Raji (cell line): ENCODE results near the gene ZSCAN18.

Source experiments
- POLR2A ChIP-seq: IDR thresholded peaks from 2 replicates; pipeline ENCODE4 v1.6.1; 2011; ENCODE audit warnings: low read depth, low read length, control low read depth; ENCODE audit not compliant: insufficient read depth

Gene ZSCAN18

DNA sequence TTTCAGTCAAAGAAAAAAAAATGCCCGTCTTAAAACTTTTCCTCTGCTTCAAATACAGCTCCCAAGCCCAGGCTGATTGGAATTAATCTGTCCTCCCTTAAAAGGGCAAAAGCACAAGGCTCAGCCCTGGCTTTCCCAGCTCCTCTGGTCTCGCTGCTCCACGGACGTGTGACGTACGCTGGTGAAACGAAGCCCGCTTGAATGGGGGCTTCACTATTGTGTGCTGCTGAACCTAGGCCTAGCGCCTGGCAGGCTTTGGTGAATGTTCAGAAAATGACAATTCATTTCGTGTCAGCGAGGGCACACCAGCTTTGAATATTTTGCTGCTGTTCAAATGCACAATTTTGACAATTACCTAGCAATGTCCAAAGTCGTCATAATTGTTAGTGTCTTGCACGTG is 39.6 kb downstream of the ZSCAN18 start:
- no peak for TF ChIP-seq POLR2A

DNA sequence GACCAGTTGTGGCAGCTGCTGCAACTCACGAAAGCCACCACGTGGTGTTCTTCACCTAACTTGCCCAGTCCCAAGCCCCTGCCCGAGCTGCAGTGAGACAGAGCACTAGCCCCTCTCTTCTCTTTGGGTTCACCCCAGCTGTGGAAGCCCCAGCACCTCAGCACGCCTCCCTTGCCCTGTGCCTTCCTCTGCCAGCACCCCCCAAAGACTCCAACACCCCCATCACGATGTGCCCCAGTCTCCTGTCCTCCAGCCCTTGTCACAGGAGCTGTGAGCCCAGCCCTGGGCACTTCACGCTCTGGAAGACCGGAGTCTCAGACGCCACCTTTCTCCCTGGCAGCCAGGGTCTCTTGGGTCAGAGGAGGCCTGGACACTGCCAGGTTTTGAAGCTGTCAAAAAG is 41.2 kb downstream of the ZSCAN18 start:
- no peak for TF ChIP-seq POLR2A

DNA sequence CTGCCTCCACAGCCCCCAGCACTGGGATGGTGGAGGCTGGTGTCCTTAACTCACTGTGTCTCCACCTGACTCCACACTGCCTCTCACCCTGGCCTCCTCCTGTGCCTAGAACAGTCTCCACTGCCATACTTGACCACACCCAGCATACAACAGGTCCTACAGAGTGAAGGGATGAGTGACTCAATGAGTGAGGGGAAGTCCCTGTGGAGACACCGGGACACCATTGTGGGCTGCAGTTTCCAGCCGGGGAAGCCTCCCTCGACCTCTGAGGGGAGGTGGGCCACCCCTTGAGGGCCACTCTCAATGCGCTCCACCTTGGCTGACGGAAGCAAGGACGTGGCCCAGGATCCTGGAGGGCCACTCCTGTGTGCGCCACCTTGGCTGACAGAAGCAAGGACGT is 41.8 kb downstream of the ZSCAN18 start:
- no peak for TF ChIP-seq POLR2A

DNA sequence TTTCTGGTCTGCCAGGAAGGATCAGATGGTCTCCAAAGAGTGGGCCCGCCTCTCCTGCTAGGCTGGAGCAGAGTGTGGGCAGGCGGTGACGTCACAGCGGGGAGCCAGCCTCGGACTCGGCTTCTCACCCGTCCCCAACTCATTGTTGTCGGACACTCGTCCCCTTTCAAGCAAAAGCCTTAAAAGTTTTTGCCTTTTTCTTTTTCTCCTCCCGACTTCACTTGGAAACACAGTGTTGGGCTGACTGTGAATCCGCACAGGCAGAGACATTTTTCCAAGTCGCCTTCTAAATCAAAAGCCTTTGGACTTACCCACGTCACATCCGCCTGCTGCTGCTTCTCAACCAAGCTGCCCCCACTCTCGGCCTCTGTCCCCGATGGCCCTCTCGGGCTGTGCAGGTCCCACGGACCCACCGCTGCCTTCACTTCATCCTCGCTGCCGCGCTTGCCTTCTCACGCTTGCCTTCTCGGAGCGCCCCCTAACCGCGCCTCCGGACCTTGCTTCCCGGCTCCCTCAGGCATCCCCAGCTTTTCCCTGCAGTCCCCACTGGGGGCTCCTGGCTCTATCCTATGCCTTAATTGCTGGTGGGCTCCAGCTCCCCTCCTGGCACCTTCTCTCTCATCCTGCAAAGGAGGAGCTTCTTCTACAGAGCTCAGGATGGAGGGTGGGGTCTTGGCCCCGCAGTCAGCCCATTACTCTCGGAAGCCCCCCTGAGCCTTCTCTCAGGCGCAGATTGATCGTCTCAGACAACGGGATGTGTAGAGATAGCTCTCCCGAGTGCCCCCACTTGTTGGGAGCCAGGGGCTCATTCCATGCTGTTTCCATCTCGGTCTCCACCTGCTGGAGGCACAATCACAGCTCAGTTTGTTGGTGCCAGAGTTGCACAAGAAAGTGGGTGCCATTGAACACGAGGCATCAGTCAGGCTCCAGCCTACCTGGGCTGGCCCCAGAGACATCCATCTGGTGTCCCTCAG is 42.8 kb downstream of the ZSCAN18 start:
- no peak for TF ChIP-seq POLR2A

DNA sequence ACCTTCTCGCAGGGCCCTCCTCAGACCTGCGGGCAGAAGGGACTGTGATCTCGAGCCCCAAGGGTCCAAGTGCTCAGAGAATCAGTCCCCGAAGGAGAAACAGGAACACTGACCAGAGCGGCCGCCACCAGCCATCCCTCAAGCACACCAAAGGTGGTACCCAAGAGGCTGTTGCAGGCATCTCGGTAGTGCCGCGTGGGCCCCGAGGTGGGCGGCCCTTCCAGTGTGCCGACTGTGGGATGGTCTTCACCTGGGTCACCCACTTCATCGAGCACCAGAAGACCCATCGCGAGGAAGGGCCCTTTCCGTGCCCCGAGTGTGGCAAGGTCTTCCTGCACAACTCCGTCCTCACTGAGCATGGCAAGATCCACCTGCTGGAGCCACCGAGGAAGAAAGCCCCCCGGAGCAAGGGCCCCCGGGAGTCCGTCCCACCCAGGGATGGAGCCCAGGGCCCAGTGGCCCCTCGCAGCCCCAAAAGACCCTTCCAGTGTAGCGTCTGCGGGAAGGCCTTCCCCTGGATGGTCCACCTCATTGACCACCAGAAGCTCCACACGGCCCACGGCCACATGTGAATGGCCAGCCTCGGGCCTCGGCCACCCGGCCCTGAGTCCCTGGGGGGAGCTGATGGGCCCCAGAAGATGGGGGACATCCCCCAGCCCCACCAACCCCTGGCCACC is 44.4 kb downstream of the ZSCAN18 start:
- no peak for TF ChIP-seq POLR2A

DNA sequence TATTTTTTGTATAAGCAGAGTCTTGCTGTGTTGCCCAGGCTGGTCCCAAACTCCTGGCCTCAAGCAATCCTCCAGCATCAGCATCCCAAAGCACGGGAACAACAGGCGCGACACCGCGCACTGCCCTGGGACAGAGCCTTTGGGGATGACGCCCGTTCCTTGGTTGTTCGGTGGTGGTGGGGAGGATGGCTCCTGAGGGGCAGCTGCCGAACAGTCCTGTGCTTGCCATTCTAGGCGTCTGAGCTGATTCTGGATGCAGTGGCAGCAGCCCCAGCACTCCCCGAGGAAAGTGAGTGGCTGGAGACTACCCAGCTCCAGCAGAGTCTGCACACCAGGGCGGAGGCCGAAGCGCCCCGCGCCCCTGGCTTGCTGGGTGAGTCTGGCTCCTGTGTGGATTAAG is 45.8 kb downstream of the ZSCAN18 start:
- TF ChIP-seq POLR2A = no peak

DNA sequence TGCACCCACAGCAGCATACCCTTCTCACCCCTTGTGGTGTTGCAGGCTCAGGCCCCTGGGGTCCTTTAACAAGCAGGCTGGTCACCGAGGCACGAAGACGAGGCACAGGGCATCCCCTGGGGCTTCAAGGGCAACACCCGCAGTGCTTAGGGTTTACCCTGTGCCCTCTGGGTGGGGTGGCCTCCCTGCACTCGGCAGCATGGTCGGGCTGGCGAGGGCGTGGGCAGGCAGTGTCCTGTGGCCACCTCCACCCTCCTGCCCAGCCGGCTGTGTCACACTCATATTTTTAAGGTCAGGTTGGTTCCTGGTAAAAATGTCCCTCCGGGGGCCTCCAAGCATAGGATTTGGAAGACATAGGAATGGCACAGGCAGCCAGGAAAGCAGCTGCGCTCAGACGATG is 50.4 kb downstream of the ZSCAN18 start:
- TF ChIP-seq POLR2A = no peak

DNA sequence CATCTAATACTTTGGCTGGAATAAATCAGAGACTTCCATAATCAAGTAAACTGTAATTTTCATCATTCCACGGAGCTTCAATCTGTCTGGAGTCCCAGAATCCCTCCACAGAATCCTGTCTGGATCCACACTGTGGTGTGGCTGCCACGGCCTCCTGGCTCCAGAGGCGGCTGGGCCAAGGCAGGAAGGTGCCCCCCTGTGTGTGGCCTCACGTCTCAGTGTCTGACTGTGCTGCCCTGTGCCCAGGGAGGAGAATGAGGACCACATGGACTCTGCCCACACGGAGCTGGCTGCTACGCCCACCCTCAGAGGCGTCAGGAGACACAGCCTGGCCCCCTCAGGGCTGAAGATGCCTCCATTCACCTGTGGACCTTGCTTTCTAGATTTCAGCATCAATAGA is 51.2 kb downstream of the ZSCAN18 start:
- no peak for TF ChIP-seq POLR2A

DNA sequence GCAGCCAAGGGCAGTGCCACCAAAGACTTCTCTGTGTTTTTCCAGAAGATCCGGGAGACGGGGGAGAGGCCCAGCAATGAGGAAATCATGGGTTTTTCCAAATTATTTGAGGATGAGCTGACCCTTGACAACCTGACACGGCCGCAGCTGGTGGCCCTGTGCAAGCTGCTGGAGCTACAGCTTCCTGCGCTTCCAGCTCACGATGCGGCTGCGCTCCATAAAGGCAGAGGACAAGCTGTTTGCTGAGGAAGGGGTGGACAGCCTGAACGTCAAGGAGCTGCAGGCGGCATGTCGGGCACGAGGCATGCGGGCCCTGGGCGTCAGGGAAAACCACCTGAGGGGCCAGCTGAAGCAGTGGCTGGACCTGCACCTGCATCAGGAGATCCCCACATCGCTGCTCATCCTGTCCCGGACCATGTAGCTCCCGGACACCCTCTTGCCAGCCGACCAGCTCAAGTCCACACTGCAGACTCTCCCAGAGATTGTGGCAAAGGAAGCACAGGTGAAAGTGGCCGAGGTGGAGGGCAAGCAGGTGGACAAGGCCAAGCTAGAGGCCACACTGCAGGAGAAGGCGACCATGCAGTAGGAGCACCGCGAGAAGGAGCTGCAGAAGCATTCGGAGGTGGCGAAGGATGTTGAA is 52.5 kb downstream of the ZSCAN18 start:
- no peak for TF ChIP-seq POLR2A

DNA sequence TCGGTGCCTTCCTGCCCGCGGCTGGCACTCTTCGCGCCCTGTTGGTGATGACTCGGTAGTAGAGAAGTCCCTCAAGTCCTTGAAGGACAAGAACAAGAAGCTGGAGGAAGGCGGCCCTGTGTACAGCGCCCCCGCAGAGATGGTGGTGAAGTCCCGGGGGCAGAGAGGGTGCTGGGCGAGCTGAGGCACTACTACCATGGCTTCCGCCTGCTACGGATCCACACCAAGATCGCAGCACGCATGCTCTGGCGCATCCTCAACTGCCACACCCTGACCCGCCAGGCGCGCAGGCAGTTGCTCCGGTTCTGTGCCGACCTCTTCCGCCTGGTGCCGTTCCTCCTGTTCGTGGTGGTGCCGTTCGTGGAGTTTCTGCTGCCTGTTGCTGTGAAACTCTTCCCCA is 53.1 kb downstream of the ZSCAN18 start:
- no peak for TF ChIP-seq POLR2A

DNA sequence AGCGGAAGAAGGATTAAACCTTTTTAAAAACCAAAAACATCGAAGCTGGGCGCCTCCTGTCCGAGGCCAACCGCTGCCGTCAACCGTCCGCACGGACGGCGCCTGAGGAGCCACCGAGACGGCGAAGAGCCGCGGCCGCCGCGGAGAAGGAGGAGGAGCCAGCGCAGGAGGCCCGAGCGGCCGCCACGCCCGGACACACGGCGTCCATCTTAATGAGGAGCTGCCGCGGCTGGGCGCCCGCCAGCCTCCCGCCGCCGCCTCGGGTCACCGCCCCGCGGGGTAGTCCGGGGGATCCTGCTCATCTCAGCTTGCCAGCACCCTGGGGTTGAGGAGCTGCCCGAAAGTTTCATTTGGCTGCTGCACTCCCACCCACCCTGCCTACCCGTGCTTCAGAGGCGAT is 53.6 kb downstream of the ZSCAN18 start:
- no peak for TF ChIP-seq POLR2A

DNA sequence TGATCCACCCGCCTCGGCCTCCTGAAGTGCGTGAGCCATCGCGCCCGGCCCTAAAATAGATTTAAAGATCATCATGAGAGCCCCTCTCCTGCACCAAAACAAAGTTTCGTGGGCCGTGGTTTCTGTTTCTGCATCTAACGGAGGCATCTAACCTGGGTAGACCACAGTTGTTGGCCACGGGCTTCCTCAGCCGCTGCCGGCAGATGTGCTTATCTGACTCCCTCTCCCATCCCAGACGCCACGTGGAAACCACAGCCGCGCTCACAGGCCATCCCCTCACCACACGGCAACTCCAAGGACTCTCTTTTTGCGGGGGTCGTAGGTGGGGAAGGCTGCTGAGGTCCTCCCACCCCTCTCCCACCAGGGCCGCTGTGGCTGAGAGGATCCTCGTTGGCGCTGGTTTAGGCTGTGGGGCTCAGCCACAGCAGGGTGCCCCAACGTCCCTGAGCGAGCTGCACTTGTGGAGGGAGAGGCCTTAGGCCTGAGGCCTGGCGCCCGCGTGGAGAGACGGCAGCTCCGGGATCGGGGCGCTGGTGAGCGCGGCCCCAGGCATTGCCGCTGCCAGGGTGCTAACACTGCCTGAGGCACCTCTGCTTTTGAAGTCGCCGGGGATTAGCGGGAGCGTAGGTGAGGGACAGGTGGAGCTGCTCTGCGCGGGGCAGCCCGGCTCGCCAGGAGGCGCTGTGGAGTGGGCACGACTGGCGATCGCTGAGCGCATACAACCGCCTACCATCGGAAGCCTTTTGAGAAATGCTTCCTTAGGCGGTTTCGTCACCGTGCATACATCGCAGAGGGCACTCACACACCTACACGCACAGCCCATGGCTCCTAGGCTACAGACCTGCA is 55.3 kb downstream of the ZSCAN18 start:
- no peak for TF ChIP-seq POLR2A

DNA sequence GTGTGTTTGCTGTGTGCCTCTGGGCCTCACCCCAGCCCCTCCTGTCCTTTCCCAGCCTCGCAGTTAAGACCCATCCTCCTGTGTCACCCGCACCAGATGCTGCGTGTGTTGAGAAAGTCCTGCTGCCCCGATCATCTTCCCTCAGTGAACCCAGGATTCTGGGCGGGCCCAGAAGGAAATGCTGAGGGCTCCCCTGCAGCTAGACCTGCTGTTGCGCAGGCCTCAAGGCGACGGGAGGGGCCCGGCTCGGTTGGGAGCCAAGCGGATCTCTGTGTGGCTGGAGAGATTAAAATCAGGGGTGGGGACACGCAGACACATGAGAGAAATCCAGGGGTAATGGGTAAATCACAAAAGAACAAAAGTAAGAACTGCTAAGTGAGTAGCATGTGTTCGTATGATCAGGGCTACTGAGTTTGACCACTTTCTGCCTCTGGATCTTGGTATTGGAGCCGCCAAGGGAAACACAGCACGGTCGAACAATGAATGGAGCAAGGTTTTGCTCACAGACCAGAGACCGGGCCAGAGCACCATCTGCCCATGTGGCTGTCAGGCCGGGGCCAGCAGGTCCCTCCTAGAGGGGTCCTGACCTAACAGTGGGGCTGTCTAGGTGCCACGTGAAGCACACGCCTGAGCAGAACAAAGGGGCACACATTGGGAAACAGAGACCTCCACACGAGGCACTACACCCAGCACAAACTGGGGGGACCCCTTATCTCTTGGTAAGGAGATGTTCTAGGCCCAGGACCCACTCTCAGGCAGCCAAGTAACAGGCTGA is 57.1 kb downstream of the ZSCAN18 start:
- no peak for TF ChIP-seq POLR2A

DNA sequence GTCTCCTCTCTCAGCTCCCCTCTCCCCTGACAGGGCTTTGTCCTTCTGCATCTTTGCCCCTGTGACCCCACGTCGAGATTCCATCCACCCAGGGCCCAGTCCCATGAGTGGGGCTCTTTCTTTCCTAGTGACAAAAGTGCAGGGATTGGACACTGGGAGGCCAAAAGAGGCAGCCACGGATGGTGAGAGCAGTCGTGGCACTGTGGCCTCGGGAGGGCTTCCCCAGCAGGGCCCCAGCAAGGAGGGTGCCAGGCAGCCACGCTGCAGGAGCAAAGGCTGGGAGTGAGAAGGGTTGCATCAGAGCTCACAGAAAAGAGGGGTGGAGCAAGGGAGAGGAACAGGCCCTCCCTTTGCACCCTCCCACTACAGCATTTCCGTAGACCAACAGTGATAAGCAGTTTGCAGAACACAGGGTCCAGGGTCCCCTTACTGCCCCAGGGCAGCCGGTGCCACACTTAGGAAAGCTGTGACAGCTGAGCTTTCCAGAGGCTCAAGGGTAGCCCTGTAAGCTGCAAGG is 59.3 kb downstream of the ZSCAN18 start:
- no peak for TF ChIP-seq POLR2A
